Left ventricle myocardium inferior (tissue), 1 donor: ENCODE data around the gene TOX2. TPM values are rescaled to one million over a fixed set of nuclear protein-coding genes. Genes with fewer than 3 reads are reported as not detected.

Experiments used
- DNase-seq: peaks from one replicate; pipeline ENCODE4 v3.0.0-alpha.2; 2020
- H3K27ac ChIP-seq: fragments of 200-600 bp; replicated peaks from 2 replicates; pipeline ENCODE4 v1.8.0; 2021
- H3K27me3 ChIP-seq: fragments of 200-600 bp; 2 replicates; pipeline ENCODE4 v1.8.0; 2021; ENCODE audit warnings: low read depth
- H3K36me3 ChIP-seq: fragments of 200-600 bp; 2 replicates; pipeline ENCODE4 v1.8.0; 2021
- H3K4me1 ChIP-seq: fragments of 200-600 bp; 2 replicates; pipeline ENCODE4 v1.8.0; 2021
- H3K4me3 ChIP-seq: fragments of 200-600 bp; 2 replicates; pipeline ENCODE4 v1.8.0; 2021; ENCODE audit warnings: mild to moderate bottlenecking, moderate library complexity
- H3K9me3 ChIP-seq: fragments of 200-600 bp; replicated peaks from 2 replicates; pipeline ENCODE4 v1.8.0; 2021
- CTCF ChIP-seq: fragments of 200-600 bp; IDR thresholded peaks from 2 replicates; pipeline ENCODE4 v1.8.0; 2021; ENCODE audit warnings: antibody characterized with exemption, mild to moderate bottlenecking, borderline replicate concordance
- intact Hi-C: fragments of 100-400 bp; cut with micrococcal nuclease; formaldehyde crosslinking; loops from one replicate; pipeline ENCODE4 v1.11.0; 2022
- total RNA-seq: library from RNA; stranded (reverse); fragmentation: NEBNext Ultra II Directional; extraction: Animal tissue kit (Norgen Biotek cat#: 25700); gene quantifications from one replicate; pipeline ENCODE4 v1.2.1, GENCODE V29; 2021
- donor health status: DM: no; HTN: yes; CAD: no; lungs with severe emphysema.

Gene TOX2
- total RNA-seq, 1 donor from 2014 or later = 0.30 TPM

- Histone ChIP-seq H3K27me3 (peaks cover 42% of the 10 kb centered on the region), H3K4me3 (no peak overlapping the region), H3K4me1 (peaks cover 20% of the 10 kb centered on the region), H3K27ac (no peak overlapping the region), H3K36me3 (no peaks in the 10 kb centered on the region), H3K9me3 (no peaks in the 10 kb centered on the region)
- intact Hi-C loops = no loop called here
- DNase-seq = no peak
- no peak for TF ChIP-seq CTCF
These were observed 30.1 kb downstream of the TOX2 start for GRCh38 chr20:43944653-43945235.

GRCh38 chr20:43945391-43946205 is 30.9 kb downstream of the TOX2 start:
- Histone ChIP-seq H3K4me1 (peaks cover 16% of the 10 kb centered on the region), H3K36me3 (no peaks in the 10 kb centered on the region), H3K9me3 (no peaks in the 10 kb centered on the region), H3K27me3 (peaks cover 49% of the 10 kb centered on the region), H3K27ac (no peak overlapping the region), H3K4me3 (no peak overlapping the region)
- no peak for TF ChIP-seq CTCF
- no peak for DNase-seq
- intact Hi-C loops = no loop called here

- Histone ChIP-seq H3K36me3 (no peaks in the 10 kb centered on the region), H3K27me3 (peaks cover 49% of the 10 kb centered on the region), H3K4me1 (peaks cover 16% of the 10 kb centered on the region), H3K9me3 (no peaks in the 10 kb centered on the region), H3K27ac (no peak overlapping the region), H3K4me3 (no peak overlapping the region)
- intact Hi-C loops = no loop called here
- no peak for DNase-seq
- TF ChIP-seq CTCF = no peak
These were observed 31.5 kb downstream of the TOX2 start for GRCh38 chr20:43946206-43946491.

- TF ChIP-seq CTCF = no peak
- Histone ChIP-seq H3K36me3 (no peaks in the 10 kb centered on the region), H3K4me1 (peaks cover 16% of the 10 kb centered on the region), H3K4me3 (no peak overlapping the region), H3K9me3 (no peaks in the 10 kb centered on the region), H3K27me3 (peaks cover 47% of the 10 kb centered on the region), H3K27ac (no peak overlapping the region)
- no peak for DNase-seq
- intact Hi-C loops = no loop called here
These were observed 32.1 kb downstream of the TOX2 start for GRCh38 chr20:43946659-43947315.

- Histone ChIP-seq H3K27ac (no peak overlapping the region), H3K4me3 (no peak overlapping the region), H3K27me3 (peaks cover 51% of the 10 kb centered on the region), H3K36me3 (no peaks in the 10 kb centered on the region), H3K9me3 (no peaks in the 10 kb centered on the region), H3K4me1 (peaks cover 11% of the 10 kb centered on the region)
- TF ChIP-seq CTCF = no peak
- intact Hi-C loops = no loop called here
- no peak for DNase-seq
These were observed 32.7 kb downstream of the TOX2 start for GRCh38 chr20:43947316-43947710.
